Kidney (tissue), 14 donors: Measurements from ENCODE around the gene CPNE8. TPM values are rescaled to one million over a fixed set of nuclear protein-coding genes. Genes with fewer than 3 reads are reported as not detected.

Source experiments
- DNase-seq, 5 donors: peaks; one replicate each; pipeline ENCODE4 v3.0.0-alpha.2; 2013 to 2020
- FAIRE-seq: peaks from 2 replicates; lab custom pipeline; 2012; peaks lifted over from hg19 to GRCh38; lab: Jason Lieb, UNC
- H3K27ac ChIP-seq, 2 donors: one replicate each; pipeline ENCODE4 v1.7.0; 2013; ENCODE audit warnings: low read depth in 2 of 2, low read length in 2 of 2, inconsistent platforms in 1 of 2
- H3K27me3 ChIP-seq: one replicate; pipeline ENCODE4 v1.7.1; 2013; ENCODE audit warnings: low read length, inconsistent platforms; ENCODE audit not compliant: control insufficient read depth, insufficient read depth
- H3K36me3 ChIP-seq, 3 donors: one replicate each; pipeline versions ENCODE4 v1.7.0 to v1.7.1; 2013; ENCODE audit warnings: low read length in 3 of 3, control low read depth in 1 of 3, inconsistent platforms in 1 of 3; ENCODE audit not compliant: insufficient read depth in 3 of 3, control insufficient read depth in 2 of 3
- H3K4me1 ChIP-seq, 3 donors: one replicate each; pipeline versions ENCODE4 v1.7.0 to v1.7.1; 2013; ENCODE audit warnings: low read length in 3 of 3, inconsistent platforms in 1 of 3, low read depth in 1 of 3; ENCODE audit not compliant: control insufficient read depth in 2 of 3, insufficient read depth in 2 of 3
- H3K4me3 ChIP-seq, 3 donors: one replicate each; pipeline versions ENCODE4 v1.7.0 to v1.8.1; 2013; ENCODE audit warnings: low read length in 3 of 3, control low read depth in 1 of 3, inconsistent platforms in 1 of 3
- H3K9ac ChIP-seq, 3 donors: one replicate each; pipeline versions ENCODE4 v1.7.0 to v1.7.1; 2013; ENCODE audit warnings: low read length in 3 of 3, control low read depth in 1 of 3, inconsistent platforms in 1 of 3
- H3K9me3 ChIP-seq, 3 donors: one replicate each; pipeline versions ENCODE4 v1.7.0 to v1.7.1; 2013; ENCODE audit warnings: low read length in 3 of 3, control low read depth in 1 of 3, inconsistent platforms in 1 of 3; ENCODE audit not compliant: control insufficient read depth in 2 of 3, insufficient read depth in 1 of 3
- CTCF ChIP-seq: IDR thresholded peaks from 3 replicates; pipeline ENCODE4 v1.5.1; 2012; ENCODE audit warnings: mild to moderate bottlenecking, moderate library complexity, borderline replicate concordance; ENCODE audit not compliant: insufficient read depth; ENCODE audit errors: extremely low read depth
- intact Hi-C: fragments of 100-400 bp; cut with DNase I; formaldehyde crosslinking; loops from one replicate; pipeline ENCODE4 v1.11.1; 2022
- polyA plus RNA-seq: library from polyadenylated mRNA; stranded (reverse); fragments of 350-450 nt; fragmentation: Illumina TruSeq; extraction: RNeasy Lipid Tissue Mini Kit (QIAGEN cat#74804); gene quantifications from one replicate; pipeline ENCODE4 v1.2.3, GENCODE V29; 2014; ENCODE audit warnings: low read depth, low replicate concordance; ENCODE audit not compliant: insufficient read depth
- total RNA-seq: library from RNA; stranded (reverse); fragmentation: NEBNext Ultra II Directional; extraction: Animal tissue kit (Norgen Biotek cat#: 25700); gene quantifications from one replicate; pipeline ENCODE4 v1.2.1, GENCODE V29; 2021
- donor health status: control.
- donor health status: control.
- donor health status: control.
- donor health status: control.
- donor health status: control.
- donor health status: DM: yes; HTN: yes; CAD: no.
- donor health status: Normal renal cell carcinoma (clear cell type).

The CPNE8 gene
- total and polyA plus RNA-seq, 2 donors from 2014 or later, result 8.8 to 28.5 TPM

- FAIRE-seq (no peak), DNase-seq (no peak)
- no peak for TF ChIP-seq CTCF
- no peaks in the 10 kb centered on the region for H3K9me3 ChIP-seq
- no peaks in the 10 kb centered on the region for H3K4me1 ChIP-seq
- intact Hi-C loops, result no loop called here
- no peak overlapping the region for H3K9ac ChIP-seq
- no peaks in the 10 kb centered on the region for H3K36me3 ChIP-seq
- no peaks in the 10 kb centered on the region for H3K27me3 ChIP-seq
- no peak overlapping the region for H3K27ac ChIP-seq
- H3K4me3 ChIP-seq, result no peak overlapping the region
Measured at GRCh38 chr12:38707648-38708047, 197.7 kb downstream of the CPNE8 start.

GRCh38 chr12:38697289-38697688 lies 208.1 kb downstream of the CPNE8 start:
- no peak for TF ChIP-seq CTCF

GRCh38 chr12:38695057-38695456 lies 210.3 kb downstream of the CPNE8 start:
- H3K27ac ChIP-seq, result no peak overlapping the region
- intact Hi-C loops, result no loop called here
- no peak for TF ChIP-seq CTCF

More at GRCh38 chr12:38697289-38697688, 208.1 kb downstream of the CPNE8 start:
- intact Hi-C loops, result no loop called here
- Histone ChIP-seq H3K27ac (no peak overlapping the region), H3K4me1 (no peaks in the 10 kb centered on the region), H3K27me3 (no peaks in the 10 kb centered on the region), H3K36me3 (no peaks in the 10 kb centered on the region), H3K4me3 (no peak overlapping the region), H3K9ac (no peak overlapping the region), H3K9me3 (no peaks in the 10 kb centered on the region)
- no peak for FAIRE-seq
- DNase-seq, result no peak

GRCh38 chr12:38691164-38691563 lies 214.2 kb downstream of the CPNE8 start:
- no peak overlapping the region for H3K27ac ChIP-seq
- H3K36me3 ChIP-seq, result no peaks in the 10 kb centered on the region
- H3K4me3 ChIP-seq, result no peak overlapping the region
- H3K4me1 ChIP-seq, result no peaks in the 10 kb centered on the region
- peaks cover 0 to 5% (median 0%) of the 10 kb centered on the region in 3 donors for H3K9me3 ChIP-seq
- no peaks in the 10 kb centered on the region for H3K27me3 ChIP-seq
- FAIRE-seq, result no peak
- no peak for DNase-seq
- no peak overlapping the region for H3K9ac ChIP-seq
- intact Hi-C loops, result no loop called here
- no peak for TF ChIP-seq CTCF

More at GRCh38 chr12:38695057-38695456, 210.3 kb downstream of the CPNE8 start:
- FAIRE-seq (no peak), DNase-seq (no peak)
- H3K9me3 ChIP-seq, result no peaks in the 10 kb centered on the region
- no peaks in the 10 kb centered on the region for H3K36me3 ChIP-seq
- H3K4me1 ChIP-seq, result no peaks in the 10 kb centered on the region
- H3K9ac ChIP-seq, result no peak overlapping the region
- H3K4me3 ChIP-seq, result no peak overlapping the region
- no peaks in the 10 kb centered on the region for H3K27me3 ChIP-seq
